A204.1 (cell line): ENCODE measurements around the gene PKHD1.

Experiments used
- FAIRE-seq: peaks from 2 replicates; lab custom pipeline; 2012; peaks lifted over from hg19 to GRCh38; lab: Jason Lieb, UNC

PKHD1 gene

DNA sequence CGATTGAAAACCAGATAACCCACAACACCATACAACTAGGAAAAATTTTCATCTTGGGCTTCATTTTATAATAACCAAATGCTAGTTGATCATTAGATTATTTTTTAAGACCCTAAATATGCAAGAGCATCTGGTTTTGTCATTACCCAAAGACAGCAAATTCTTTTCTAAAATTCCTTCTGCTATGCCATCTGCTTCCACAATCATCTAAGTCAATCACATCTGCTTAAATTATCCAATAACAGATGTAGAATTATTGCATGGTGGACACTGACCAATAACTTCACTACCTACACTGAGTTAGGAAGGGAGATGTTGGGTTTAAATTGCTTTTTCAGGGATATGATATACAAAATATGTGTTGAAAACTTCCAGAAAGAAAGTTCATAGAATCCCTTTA, 41.9 kb downstream of the PKHD1 start:
- no peak for FAIRE-seq

DNA sequence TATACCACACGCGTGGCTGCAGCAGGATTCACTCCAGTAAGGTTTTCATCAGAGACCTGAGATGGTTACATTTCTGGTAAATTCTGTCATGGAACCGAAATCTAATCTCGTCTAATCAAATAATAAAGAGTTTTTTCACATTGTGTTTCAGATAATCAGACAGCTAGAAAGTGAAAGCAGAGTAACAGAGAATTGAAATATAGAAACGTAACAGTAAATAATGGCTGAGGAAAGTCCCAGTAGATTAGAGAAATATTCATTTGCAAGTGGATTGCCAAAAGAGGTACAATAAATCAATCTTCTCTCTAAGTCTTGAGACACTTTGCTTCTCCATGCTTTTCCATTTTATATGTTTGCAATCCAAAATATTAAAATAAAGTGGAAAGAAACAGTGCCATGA, 42.4 kb downstream of the PKHD1 start:
- no peak for FAIRE-seq

DNA sequence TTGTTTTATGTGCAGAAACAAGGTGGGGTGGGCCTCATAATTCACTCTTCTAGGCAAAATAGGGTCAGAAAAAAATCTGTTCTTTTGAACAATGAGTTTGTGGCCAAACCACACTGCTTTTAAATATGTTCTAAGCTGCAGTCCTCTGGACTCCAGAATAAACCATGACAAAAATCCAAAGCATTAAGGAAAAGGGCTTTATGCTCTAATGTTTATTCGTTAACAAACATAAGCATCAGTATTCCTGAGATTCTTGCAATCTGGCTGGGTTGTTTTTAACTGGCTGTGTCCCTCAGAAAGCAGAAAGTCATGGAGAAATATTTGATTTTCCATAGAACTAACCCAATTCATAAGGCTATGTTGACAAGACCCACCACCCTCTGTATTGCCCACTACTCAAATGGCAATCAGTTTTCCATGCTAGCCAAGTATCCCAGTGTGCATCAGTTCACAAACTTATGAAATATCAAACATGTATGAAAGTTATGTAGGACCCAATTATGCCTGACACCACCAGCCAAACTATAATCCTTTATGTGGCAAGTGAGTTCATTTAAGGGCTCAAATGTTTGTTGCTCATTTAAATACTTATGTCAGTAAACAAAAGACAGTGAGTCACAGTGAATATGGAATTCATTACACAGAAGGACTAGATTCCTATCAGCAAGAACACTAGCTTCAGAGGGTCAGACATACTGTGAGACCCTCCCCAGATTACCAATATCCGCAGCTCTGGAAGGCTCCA, 45.1 kb downstream of the PKHD1 start:
- no peak for FAIRE-seq

DNA sequence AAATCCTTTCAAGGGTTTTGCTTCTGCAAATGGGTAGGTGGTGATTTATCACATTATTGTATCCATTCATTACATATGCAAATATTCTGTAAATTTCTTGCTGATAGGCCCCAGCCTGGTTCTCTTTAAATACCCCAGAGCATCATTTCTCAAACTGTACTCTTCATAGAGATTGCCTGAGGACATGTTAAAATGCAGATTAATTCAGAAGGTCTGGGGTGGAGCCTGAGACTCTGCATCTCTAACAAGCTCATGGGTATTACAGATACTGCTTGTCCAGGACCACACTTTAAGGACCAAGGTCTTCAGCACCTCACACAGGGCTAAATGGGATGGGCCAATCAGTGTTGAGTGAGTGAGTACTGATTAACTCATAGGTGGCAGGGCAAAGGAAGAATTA, 46.3 kb downstream of the PKHD1 start:
- no peak for FAIRE-seq

DNA sequence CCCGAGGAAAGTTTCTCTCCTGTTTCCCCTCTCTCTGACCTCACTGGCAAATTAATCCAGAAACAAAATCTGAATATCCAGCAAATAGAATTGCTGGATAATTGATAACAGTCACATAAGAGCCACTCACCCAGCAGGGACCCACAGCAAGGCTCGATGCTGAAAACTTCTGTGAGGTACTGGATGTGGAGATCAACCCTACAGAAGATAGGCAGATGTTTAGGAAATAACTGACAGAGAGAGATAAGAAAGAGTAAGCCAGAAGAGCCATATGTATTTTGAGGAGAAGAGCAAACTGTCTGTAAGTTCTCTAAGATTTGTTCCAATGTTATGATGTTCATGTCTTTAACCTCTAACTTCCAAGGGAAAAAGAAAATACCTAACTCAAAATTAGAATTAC, 59.7 kb downstream of the PKHD1 start:
- no peak for FAIRE-seq

DNA sequence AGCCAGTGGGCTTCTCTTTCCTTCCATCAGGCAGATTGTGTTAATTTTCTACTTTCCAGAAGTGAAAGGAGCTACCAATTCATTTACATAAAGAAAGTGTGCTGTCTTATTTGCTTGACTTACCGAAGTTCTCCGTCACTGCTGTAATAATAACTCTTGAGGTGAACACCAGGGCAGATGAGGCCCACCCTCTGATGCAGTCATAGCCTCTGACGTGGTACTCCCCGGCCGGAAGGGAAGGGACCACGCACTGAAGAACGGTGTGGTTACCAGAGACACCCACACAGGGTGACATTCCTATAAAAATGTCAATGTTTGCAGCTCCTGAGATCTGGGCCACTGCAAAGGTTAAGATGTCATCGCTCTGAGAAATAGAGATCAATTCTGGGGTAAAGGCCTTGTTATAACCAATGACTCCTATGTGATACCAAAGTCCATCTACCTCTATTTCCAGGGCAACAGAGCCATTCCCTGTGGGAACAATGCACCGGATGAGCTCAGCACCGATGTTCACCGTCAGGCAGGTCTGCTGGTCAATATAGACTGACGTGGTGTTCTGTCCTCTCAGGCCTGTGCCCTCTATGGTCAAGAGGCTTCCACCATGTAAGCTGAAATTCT, 62.9 kb downstream of the PKHD1 start:
- no peak for FAIRE-seq

DNA sequence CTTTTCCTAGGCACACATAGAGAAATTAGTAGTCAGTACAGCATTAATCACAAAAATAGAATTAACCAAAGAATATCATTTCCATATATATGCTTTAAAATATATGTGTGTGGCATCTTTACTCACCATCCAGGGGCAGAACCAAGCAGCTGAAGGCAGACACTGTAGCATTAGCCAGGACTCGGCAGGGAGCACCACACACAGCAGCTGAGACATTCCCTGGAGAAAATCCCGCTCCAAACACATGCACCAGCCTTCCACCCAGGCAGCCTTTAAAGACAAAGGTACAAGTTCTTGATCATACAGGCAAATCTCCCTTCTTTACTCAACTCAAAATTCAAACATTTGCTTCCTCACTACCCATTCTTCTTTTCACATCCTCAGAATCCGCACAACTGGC, 64.7 kb downstream of the PKHD1 start:
- no peak for FAIRE-seq

DNA sequence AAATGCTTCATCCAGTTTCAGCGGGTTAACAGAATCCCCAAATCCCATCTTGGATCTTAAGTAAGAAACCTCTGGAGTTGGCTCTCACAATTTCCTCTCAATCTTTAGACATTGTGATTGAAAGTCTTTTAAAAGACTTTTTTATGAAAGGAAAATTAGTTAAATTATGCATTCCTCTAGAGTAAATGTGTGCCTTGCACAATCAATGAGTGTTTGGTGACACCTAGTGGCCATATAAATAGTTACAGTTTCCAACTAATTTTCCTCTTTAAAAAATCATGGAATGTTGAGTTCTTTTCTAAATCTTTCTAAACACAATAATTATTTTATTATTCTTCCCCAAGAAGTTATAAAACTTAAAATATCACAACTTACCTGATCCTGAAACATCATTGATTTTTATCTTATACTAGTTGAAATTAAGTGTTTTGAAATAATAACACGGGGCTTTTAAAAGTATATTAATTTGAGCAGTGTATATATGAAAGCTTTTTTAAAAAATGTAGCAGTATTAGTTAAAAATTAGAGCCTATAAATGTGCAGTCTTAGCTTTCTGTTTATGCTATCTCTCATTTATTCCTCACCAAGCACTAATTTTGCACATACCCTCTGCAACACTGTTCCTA, 66.4 kb downstream of the PKHD1 start:
- peak; percentile 98 for FAIRE-seq

DNA sequence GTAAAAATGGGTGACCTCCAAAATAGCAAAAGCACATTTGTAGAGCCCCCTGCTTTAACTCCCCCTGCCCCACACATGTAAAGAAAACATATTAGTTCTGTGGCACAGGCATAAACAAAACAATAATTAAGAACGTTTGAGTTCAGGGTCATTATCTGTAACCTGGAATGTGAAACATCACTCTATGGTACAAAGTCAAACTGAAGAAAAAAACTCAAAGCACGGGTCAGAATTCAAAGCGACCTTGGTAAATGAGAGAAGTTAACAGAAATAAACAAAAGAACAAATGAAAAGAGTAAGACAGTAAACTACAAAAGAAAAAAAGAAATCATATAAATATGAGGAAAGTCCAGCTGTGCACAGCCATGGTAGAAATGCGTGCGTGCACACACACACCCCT, 67.5 kb downstream of the PKHD1 start:
- FAIRE-seq, result no peak

DNA sequence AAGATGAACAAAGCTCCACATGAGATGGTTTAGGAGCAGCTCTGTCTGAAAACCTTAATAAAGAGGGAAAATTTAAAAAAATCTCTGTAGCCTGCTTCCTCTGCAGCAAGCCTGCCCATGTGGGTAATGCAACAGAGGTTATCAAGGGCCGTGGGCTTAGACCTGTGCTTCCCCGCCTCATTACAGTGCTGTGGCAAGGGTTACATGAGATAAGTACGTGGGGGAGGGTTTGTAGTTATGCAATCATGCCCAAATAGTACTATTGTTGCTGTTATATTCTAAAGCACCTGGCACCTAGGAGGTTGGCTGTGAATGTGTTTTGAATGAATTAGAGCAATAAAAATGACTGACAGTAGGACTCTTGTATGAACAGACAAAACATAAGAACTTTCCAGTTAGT, 68.3 kb downstream of the PKHD1 start:
- FAIRE-seq, result no peak

DNA sequence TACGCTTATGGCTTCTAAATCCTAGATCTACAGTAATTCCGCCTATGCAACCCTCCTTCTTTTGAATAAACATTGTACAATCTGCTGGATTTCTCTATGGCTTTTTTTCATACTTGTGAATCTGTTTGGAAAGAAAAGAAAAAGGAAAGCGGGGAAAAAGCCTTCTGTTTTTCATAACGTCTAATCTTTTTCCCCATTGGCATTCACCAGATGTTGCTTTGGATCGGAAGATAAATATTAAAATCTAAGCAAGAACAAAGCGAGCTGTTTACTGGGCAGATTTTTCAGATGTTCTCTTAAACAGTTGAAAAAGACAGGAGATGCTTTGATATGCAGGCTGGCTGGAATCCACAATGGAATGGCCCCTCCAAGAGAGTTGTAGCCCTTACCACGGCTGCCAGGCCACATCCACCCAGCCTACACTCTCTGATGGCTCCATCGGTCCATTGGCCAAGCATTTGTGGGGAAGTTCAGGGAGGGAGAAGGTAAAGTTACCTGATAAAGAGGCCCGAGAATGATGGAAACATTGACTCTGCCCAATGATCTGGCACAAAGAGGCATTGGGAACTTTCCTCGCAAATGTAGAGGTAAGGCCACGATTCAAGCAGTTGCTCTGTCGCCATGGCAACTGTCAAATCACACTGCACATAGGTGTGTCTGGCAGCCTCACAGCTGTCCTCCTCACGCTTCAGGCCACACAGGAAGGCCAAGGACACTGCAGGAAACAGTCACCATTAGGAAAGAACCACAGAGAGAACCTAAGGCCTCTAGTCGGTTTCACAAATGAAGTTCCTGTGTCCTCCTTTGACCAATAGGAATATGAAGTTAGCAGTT, 70.3 kb downstream of the PKHD1 start:
- no peak for FAIRE-seq

DNA sequence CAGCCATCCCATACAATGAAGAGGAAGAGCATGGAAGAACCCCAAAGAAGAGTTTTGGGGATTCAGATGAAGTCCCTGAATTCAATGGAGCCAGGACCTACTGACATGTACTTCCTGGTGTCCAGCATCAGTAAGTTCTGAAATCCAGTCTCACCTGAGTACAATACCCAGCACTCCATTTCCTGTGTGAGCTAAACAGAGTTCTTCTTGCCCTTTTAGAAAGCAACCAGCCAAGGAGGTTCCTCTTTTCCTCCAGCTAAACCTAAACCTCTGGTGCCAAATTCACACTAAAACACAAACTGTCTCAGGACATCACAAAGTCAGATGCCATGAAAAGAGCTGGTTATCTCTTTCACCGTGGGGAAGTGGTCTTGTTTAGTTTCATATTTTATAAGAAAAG, 71.5 kb downstream of the PKHD1 start:
- FAIRE-seq, result no peak

DNA sequence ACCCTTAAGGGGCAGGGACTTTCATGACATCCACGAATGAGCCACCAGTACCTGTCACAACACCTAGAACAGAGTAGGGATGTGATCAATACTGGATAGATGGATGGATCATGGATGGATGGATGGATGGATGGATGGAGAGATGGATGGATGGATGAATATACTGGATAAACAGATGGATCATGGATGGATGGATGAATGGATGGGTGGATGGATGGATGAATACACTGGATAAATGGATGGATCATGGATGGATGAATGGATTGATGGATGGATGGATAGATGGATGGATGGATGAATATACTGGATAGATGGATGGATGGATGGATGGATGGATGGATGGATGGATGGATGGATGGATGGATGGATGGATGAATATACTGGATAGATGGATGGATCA, 73.0 kb downstream of the PKHD1 start:
- no peak for FAIRE-seq

DNA sequence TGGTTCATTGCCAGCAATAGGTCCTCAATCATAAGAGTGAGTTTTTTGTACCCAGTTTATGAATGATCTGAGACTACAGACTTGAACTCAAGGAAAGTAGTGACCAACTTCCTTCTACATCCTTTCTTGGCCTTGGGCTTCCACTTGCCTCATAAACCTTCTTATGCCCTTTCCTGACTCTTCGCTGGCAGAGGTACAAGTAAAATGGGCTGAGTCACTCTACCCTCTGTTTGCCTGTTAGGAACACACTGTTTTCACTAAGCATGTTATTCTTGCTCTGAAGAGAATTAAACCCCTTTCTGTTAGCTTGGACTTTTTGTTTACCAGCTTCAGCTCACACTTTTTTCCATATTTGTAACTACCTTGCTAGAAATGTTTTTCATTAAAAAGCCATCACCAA, 74.4 kb downstream of the PKHD1 start:
- no peak for FAIRE-seq

DNA sequence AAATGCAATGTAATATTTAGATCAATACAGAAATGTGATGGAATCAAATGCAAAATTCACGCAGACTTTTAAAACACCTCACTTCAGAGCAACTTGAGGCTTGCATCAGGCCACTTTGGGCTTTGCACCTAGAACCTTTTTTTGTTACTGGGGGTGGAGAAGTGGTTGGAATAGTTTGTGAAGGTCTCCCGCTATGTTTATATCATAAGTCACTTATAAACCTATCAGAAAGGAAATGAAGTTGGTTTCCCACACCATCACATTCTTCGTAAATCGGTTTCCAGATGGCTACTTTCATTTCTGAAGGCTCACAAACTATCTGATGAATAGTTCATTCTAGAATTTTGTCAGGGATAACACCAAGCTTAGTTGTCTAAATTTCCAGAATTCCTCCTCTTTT, 74.8 kb downstream of the PKHD1 start:
- FAIRE-seq, result no peak

DNA sequence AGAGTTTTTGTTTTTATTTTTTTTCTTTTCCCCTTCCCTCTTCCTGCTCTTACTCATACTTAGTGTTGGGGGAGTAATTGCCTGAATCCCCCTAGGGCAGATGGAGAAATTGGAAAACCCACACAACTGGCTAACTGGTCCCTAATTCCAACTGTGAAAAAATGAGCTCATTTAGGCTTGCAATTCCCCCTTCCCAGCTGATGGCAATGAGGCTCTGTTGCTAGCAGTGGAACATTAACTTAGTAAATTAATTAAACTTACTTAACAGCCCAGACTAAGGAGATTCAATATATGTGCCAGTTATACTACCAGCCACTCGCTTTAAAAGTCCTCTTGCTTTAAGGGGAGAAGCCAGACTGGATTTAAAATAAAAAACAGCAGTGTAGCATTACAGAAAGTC, 76.6 kb downstream of the PKHD1 start:
- FAIRE-seq, result no peak

DNA sequence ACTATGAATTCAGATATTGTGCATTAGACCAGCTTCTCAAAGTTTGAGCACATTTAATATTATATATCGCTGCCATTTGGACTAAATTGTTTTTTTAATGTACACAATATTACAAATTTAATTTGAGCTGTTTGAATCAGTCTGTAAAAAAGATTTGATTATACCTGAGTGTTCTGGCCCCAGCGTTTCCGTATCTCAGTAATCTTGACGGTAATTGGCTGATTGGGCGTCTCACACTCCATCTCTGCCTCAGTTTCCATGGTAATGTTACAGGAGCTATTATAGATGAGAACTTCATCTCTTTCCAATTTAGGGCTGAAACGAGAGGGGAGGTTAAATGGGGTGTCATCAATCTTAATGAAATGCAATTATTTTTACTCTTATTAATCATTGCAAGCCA, 77.3 kb downstream of the PKHD1 start:
- FAIRE-seq, result no peak

DNA sequence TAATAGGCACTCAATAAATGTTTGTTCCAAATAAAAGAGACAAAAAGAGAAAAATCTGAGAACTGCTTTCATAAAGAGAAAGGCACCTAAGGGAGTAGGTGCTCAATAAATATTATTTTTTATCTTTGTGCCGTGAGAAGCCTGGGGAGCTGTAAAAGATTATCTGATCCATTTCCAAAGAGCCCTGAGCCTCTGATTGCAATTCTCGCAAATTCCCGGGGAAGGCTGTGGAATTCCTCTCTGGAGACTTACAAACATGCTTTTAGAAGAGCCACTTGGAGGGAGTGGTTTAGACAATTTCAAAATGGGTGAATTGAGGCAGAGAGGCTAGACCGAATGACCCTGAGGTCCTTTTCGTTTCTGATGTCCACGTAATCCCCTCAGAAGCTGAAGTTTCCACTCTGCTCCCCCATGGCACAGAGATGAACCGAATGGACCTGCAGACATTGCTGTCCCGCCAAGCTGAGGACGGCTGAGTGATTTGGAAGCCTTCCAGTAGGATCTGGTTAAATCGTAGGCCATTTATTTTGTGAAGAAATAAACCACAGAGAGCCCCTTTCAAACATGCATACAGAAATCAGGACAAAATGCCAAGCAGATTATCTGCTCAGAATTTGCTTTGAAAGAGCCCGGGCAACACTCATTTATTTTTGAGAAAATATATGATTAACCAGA, 77.8 kb downstream of the PKHD1 start:
- no peak for FAIRE-seq

DNA sequence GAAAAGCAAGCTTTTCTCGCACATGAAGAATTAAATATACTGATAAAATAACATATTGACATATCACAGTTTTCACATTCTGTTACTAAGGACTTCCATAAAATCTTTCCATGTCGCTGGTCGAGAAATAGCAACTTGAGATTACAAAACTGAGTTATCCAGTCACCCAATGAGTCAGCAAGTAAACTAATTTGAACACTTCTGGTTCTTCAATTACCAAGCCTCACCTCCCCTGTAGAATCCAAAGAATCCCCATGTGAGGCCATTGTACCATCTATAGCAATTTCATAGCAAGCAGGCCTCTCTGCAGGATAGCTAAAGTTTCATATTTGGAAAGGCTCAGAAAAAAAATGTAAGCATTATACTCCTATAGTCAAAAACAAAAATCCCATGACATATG, 87.3 kb downstream of the PKHD1 start:
- FAIRE-seq, result no peak

DNA sequence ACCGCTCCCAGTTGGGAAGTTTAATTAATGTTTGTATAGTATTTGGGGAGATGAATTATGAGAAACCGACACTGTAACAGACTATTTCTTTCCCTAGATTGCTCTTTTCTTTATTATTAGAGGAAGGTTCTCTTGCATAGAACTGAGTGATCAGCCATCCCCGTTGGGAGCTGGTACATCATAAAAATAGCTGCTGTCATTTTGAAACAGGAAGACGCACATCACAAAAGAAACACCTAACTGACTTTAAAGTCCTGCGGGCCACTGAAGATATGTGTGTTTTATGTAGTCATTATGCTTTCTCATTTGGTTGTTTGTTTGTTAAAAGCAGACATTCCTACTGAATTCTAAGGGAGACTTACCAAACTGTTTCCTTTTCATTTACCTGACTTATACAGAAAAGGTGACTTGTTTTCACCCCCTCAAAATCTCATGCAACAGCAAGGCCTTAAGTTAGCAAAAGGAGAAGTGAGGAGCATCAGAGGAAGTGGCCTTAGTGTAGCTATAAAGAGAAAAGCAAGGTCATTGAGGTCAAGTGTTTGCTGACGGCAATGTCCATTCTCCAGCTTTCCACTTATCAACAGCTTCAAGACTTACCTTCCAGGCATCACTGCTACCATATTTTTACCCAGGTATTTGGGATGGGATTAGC, 91.0 kb downstream of the PKHD1 start:
- FAIRE-seq, result no peak

DNA sequence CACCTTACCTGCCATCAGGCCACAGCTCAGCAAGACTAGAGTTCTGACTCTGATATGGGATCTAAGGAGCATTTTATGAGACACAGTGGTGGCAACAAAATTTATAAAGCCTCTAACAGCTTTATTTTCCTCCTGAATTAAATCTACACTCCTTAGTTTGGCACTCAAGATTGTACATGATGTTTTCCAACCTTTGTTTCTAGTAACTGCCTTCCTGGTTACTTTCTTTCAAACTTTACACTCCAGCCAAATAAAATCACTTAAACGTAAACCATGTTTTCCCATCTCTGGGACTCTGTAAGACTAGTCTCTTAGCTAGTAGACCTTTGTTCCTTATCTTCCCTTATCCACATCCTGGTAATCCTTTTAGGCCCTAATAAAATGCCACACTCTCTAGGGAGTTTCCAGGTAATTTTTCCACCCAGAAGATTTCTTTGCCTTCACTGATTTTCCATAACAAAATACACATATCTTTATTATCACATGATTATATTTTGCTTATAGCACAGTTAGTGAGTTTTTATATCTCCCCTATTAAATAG, 92.1 kb downstream of the PKHD1 start:
- no peak for FAIRE-seq

DNA sequence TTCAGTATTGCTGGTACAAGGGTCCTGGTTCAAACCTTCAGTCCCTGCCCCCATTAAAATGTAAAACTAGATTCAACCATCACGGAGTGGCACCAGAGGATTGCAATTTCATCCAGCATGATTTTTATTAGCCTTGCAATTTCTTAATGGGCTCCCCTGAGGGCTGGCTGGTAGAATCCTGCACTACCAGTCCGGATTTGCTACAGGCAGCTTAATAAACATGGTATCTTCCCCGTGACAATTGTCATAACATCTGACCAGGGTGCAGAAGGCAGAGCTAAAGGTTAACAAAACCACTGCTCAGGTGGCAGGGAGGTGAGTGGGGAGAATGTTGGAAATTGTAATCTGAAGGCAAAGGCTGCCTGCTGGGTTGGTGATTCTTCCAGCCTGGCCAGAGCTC, 94.5 kb downstream of the PKHD1 start:
- FAIRE-seq, result no peak
